Measurements from ENCODE around the gene BNIP1. TPM values are rescaled to one million over a fixed set of nuclear protein-coding genes. Genes with fewer than 3 reads are reported as not detected.
"Not testable (repeated sequence)": the region's sequence is repeated elsewhere in the genome, so short reads cannot be mapped to it uniquely, and the experiment has no call there.

The BNIP1 gene
- total and polyA plus RNA-seq, 10 donors: 6.0 to 14.2 (median 10.5) TPM

- 79 to 89% (median 86%) methylated on average over 7 to 8 of the region's 8 CpGs for WGBS, 5 donors
- intact Hi-C loops (cut with DNase I; ENCODE audit: low total_unique reads): loop anchor here (10.0 kb wide), 1 partner anchor 429 kb away; no protein-coding TSS in a partner anchor
- H3K9me3 ChIP-seq: no peaks in the 10 kb centered on the region
- DNase-seq: no peak
- no peak overlapping the region for H3K4me3 ChIP-seq
- H3K27ac ChIP-seq: no peak overlapping the region
- no peak for TF ChIP-seq CTCF (IDR thresholded peaks at IDR 0.05 in 8 of 11, conservative IDR thresholded peaks at IDR 0.05 in 3 of 11)
- TF ChIP-seq POLR2AphosphoS5 (IDR thresholded peaks at IDR 0.05): no peak
- no peak for TF ChIP-seq POLR2A (IDR thresholded peaks at IDR 0.05)
- peaks cover 0 to 25% (median 16%) of the 10 kb centered on the region in 6 donors for H3K4me1 ChIP-seq
- H3K27me3 ChIP-seq (replicated peaks in 1 of 7): no peaks in the 10 kb centered on the region
- peaks cover 0 to 40% (median 12%) of the 10 kb centered on the region in 6 donors for H3K36me3 ChIP-seq
Observed at GRCh38 chr5:173143567-173143966, 764 bp upstream of the BNIP1 start.

DNA sequence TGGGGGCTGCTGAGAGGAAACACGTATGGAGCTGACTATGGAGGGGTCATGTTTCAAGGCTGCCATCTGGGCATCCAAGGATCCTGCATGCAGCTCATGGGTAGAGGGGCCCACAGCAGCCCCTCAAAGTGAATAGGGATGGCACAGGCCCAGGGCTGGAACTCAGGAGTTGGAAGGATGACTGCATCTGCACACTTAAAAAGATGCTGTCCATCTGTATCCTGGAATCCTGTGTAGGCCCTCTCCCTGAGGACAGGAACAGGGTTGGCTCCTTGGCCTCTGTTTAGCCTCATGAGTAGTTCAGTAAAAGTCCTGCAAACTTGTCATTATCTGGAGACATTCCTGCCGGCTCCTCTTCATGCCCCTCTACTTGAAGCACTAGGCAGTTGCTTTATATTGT lies 4.0 kb downstream of the BNIP1 start:
- no peaks in the 10 kb centered on the region for H3K9me3 ChIP-seq
- H3K4me3 ChIP-seq: no peak overlapping the region
- intact Hi-C loops (cut with DNase I; ENCODE audit: low total_unique reads): loop anchor here (5.0 to 10.0 kb wide), 2 partner anchors 171 to 434 kb away; no protein-coding TSS in a partner anchor
- WGBS, 5 donors: 57 to 90% (median 70%) methylated on average over 2 of the region's 2 CpGs
- DNase-seq: no peak
- no peaks in the 10 kb centered on the region for H3K27me3 ChIP-seq (replicated peaks in 1 of 7)
- TF ChIP-seq POLR2AphosphoS5 (IDR thresholded peaks at IDR 0.05) (no peak), POLR2A (IDR thresholded peaks at IDR 0.05) (no peak), CTCF (IDR thresholded peaks at IDR 0.05 in 8 of 11, conservative IDR thresholded peaks at IDR 0.05 in 3 of 11) (no peak)
- H3K36me3 ChIP-seq: peaks cover 0 to 72% (median 34%) of the 10 kb centered on the region in 6 donors
- H3K27ac ChIP-seq: no peak overlapping the region
- H3K4me1 ChIP-seq: peaks cover 0 to 25% (median 16%) of the 10 kb centered on the region in 6 donors

- Histone ChIP-seq H3K36me3 (peaks cover 6 to 99% (median 68%) of the 10 kb centered on the region in 6 donors), H3K4me1 (no peaks in the 10 kb centered on the region), H3K27ac (no peak overlapping the region), H3K9me3 (no peaks in the 10 kb centered on the region), H3K27me3 (replicated peaks in 1 of 7) (no peaks in the 10 kb centered on the region), H3K4me3 (no peak overlapping the region)
- TF ChIP-seq POLR2AphosphoS5 (IDR thresholded peaks at IDR 0.05) (no peak), POLR2A (IDR thresholded peaks at IDR 0.05) (no peak), CTCF (IDR thresholded peaks at IDR 0.05 in 8 of 11, conservative IDR thresholded peaks at IDR 0.05 in 3 of 11) (no peak)
- no peak for DNase-seq
- WGBS, 5 donors: 90 to 98% (median 93%) methylated on average over 5 of the region's 5 CpGs
- intact Hi-C loops (cut with DNase I; ENCODE audit: low total_unique reads): no loop called here
Observed at GRCh38 chr5:173152547-173152946, 8.2 kb downstream of the BNIP1 start.

GRCh38 chr5:173153842-173154241 lies 9.5 kb downstream of the BNIP1 start:
- H3K4me1 ChIP-seq: no peaks in the 10 kb centered on the region
- no peaks in the 10 kb centered on the region for H3K27me3 ChIP-seq (replicated peaks in 1 of 7)
- 92 to 96% (median 94%) methylated on average over 7 of the region's 7 CpGs for WGBS, 5 donors
- H3K36me3 ChIP-seq: peaks cover 6 to 100% (median 71%) of the 10 kb centered on the region in 6 donors
- intact Hi-C loops (cut with DNase I; ENCODE audit: low total_unique reads): no loop called here
- no peak for TF ChIP-seq CTCF (IDR thresholded peaks at IDR 0.05 in 8 of 11, conservative IDR thresholded peaks at IDR 0.05 in 3 of 11)
- no peak for TF ChIP-seq POLR2AphosphoS5 (IDR thresholded peaks at IDR 0.05)
- TF ChIP-seq POLR2A (IDR thresholded peaks at IDR 0.05): no peak
- H3K27ac ChIP-seq: no peak overlapping the region
- H3K4me3 ChIP-seq: no peak overlapping the region
- H3K9me3 ChIP-seq: no peaks in the 10 kb centered on the region
- no peak for DNase-seq

DNA sequence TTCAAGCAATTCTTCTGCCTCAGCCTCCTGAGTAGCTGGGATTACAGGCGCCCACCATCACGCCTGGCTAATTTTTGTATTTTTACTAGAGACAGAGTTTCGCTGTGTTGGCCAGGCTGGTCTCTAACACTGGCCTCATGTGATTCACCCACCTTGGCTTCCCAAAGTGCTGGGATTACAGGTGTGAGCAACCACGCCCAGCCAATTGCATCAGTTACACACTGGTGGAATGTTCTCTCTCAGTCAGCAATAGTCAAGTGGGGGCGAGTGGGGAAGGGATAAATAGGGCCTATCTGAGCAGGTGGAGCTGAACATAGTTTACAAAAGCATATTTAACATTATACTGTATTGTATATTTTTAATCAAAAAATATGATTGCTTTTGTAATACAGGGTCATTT lies 10.3 kb downstream of the BNIP1 start:
- 92 to 98% (median 98%) methylated on average over 5 of the region's 5 CpGs for WGBS, 5 donors
- intact Hi-C loops (cut with DNase I; ENCODE audit: low total_unique reads); H3K4me1 ChIP-seq; DNase-seq; H3K4me3 ChIP-seq; H3K9me3 ChIP-seq; H3K27ac ChIP-seq; H3K27me3 ChIP-seq (replicated peaks in 1 of 7): not testable (repeated sequence)
- peaks cover 6 to 100% (median 70%) of the 10 kb centered on the region in 6 donors for H3K36me3 ChIP-seq
